A673 (cell line): ENCODE measurements around the gene AMBRA1. TPM values are rescaled to one million over a fixed set of nuclear protein-coding genes. Genes with fewer than 3 reads are reported as not detected.

Source experiments
- BruUV-seq: library from RNA; stranded (reverse); fragments of 400-500 nt; replicated peaks from 2 replicates; lab custom pipeline; 2021; lab: Mats Ljungman, UMichigan
- CTCF ChIA-PET: fragments of 300-600 bp; sonication (Branson Sonifier 250); formaldehyde crosslinking; loops from one replicate; lab custom pipeline; 2022; ENCODE audit warnings: antibody characterized with exemption; lab: Charles Lee
- POLR2A ChIA-PET: fragments of 300-600 bp; sonication (Branson Sonifier 250); formaldehyde crosslinking; loops from one replicate; lab custom pipeline; 2022; ENCODE audit warnings: antibody characterized with exemption; ENCODE audit not compliant: low non-redundant PET; lab: Charles Lee
- DNase-seq: peaks from one replicate; pipeline ENCODE4 v3.0.0-alpha.2; 2015; ENCODE audit warnings: low spot score
- H3K27ac ChIP-seq: fragments of 200-600 bp; sonication (generic); 2 replicates; pipeline ENCODE4 v1.5.1; 2016; ENCODE audit warnings: mixed run types, low read depth, mild to moderate bottlenecking, mixed read lengths, antibody characterized with exemption, low read length; ENCODE audit not compliant: poor library complexity, severe bottlenecking
- H3K27me3 ChIP-seq: fragments of 200-600 bp; sonication (generic); replicated peaks from 2 replicates; pipeline ENCODE4 v1.6.1; 2017; ENCODE audit warnings: mixed run types, low read depth, mild to moderate bottlenecking, mixed read lengths, antibody characterized with exemption, low read length; ENCODE audit not compliant: insufficient read depth, poor library complexity
- H3K36me3 ChIP-seq: fragments of 200-600 bp; sonication (generic); 2 replicates; pipeline ENCODE4 v1.6.1; 2016; ENCODE audit warnings: mixed run types, mild to moderate bottlenecking, mixed read lengths, antibody characterized with exemption, low read length; ENCODE audit not compliant: insufficient read depth, poor library complexity, severe bottlenecking
- H3K4me1 ChIP-seq: fragments of 200-600 bp; sonication (generic); 2 replicates; pipeline ENCODE4 v1.6.1; 2017; ENCODE audit warnings: mixed run types, mild to moderate bottlenecking, mixed read lengths, antibody characterized with exemption, low read length; ENCODE audit not compliant: insufficient read depth, poor library complexity, severe bottlenecking
- H3K4me3 ChIP-seq: fragments of 200-600 bp; sonication (generic); 2 replicates; pipeline ENCODE4 v1.5.1; 2016; ENCODE audit warnings: low read depth, mixed run types, mild to moderate bottlenecking, mixed read lengths, low read length; ENCODE audit not compliant: poor library complexity, severe bottlenecking
- H3K9me3 ChIP-seq: fragments of 200-600 bp; sonication (generic); 2 replicates; pipeline ENCODE4 v1.6.1; 2016; ENCODE audit warnings: mixed run types, low read depth, mild to moderate bottlenecking, mixed read lengths, antibody characterized with exemption, low read length; ENCODE audit not compliant: poor library complexity, severe bottlenecking
- CTCF ChIP-seq: fragments of 300-800, 200-600 bp; sonication (generic); conservative IDR thresholded peaks from 2 replicates; pipeline ENCODE4 v1.5.1; 2017; ENCODE audit warnings: low read depth, mild to moderate bottlenecking, antibody characterized with exemption, low read length, moderate library complexity, mixed read lengths
- EZH2 ChIP-seq: fragments of 200-600 bp; sonication (generic); IDR thresholded peaks from 2 replicates; pipeline ENCODE4 v1.6.1; 2017; ENCODE audit warnings: borderline replicate concordance, low read depth, mild to moderate bottlenecking, mixed read lengths, antibody characterized with exemption, low read length; ENCODE audit not compliant: poor library complexity, severe bottlenecking
- intact Hi-C: fragments of 100-400 bp; cut with micrococcal nuclease; formaldehyde crosslinking; loops from one replicate; pipeline ENCODE4 v1.10.0; 2022; ENCODE audit not compliant: unreplicated experiment
- total RNA-seq: library from RNA; stranded (reverse); gene quantifications from 2 replicates; pipeline ENCODE4 v1.2.3, GENCODE V29; 2021

AMBRA1 gene
- total RNA-seq, 1 experiment from 2014 or later: 78.1 TPM

GRCh38 chr11:46370253-46370652 lies 223.6 kb downstream of the AMBRA1 start:
- peaks cover 39% of the 10 kb centered on the region for H3K36me3 ChIP-seq
- H3K27ac ChIP-seq: no peak overlapping the region
- DNase-seq: no peak
- no peaks in the 10 kb centered on the region for H3K9me3 ChIP-seq
- H3K4me3 ChIP-seq: no peak overlapping the region
- H3K27me3 ChIP-seq: no peaks in the 10 kb centered on the region
- intact Hi-C loops: no loop called here
- peaks cover 13% of the 10 kb centered on the region for H3K4me1 ChIP-seq
- ChIA-PET CTCF (interaction anchor here (0.7 to 1.5 kb wide), 3 partner anchors 10 to 166 kb away, joined by 3 read pairs; partner anchors contain the start of gene DGKZ), POLR2A (no interaction called here)
- no TSS peak for BruUV-seq
- TF ChIP-seq CTCF: no peak
- no peak for TF ChIP-seq EZH2

GRCh38 chr11:46369458-46370152 lies 224.2 kb downstream of the AMBRA1 start:
- BruUV-seq: no TSS peak
- intact Hi-C loops: loop anchor here (1.0 to 2.0 kb wide), 2 partner anchors 131 to 169 kb away; no protein-coding TSS in a partner anchor
- DNase-seq: peak; percentile 96
- Histone ChIP-seq H3K27ac (no peak overlapping the region), H3K36me3 (peaks cover 33% of the 10 kb centered on the region), H3K9me3 (no peaks in the 10 kb centered on the region), H3K4me1 (peaks cover 13% of the 10 kb centered on the region), H3K4me3 (no peak overlapping the region), H3K27me3 (no peaks in the 10 kb centered on the region)
- TF ChIP-seq CTCF (peak; percentile 100), EZH2 (no peak)
- POLR2A ChIA-PET: no interaction called here
- CTCF ChIA-PET: interaction anchor here (0.7 to 1.5 kb wide), 5 partner anchors 10 to 166 kb away, joined by 3 read pairs; partner anchors contain the start of genes CHRM4 and DGKZ

- Histone ChIP-seq H3K27me3 (no peaks in the 10 kb centered on the region), H3K9me3 (no peaks in the 10 kb centered on the region), H3K4me3 (no peak overlapping the region), H3K36me3 (peaks cover 28% of the 10 kb centered on the region), H3K27ac (no peak overlapping the region), H3K4me1 (peaks cover 13% of the 10 kb centered on the region)
- no TSS peak for BruUV-seq
- DNase-seq: no peak
- TF ChIP-seq CTCF (no peak; the same call in 1 of the 2 replicates), EZH2 (no peak)
- intact Hi-C loops: loop anchor here (2.0 kb wide), 1 partner anchor 129 kb away; no protein-coding TSS in a partner anchor
- CTCF ChIA-PET: interaction anchor here (1.3 kb wide), 1 partner anchor 16 kb away, joined by 5 read pairs; no protein-coding TSS in a partner anchor
- POLR2A ChIA-PET: no interaction called here
Measured at GRCh38 chr11:46367916-46368267, 225.9 kb downstream of the AMBRA1 start.
